Central memory CD4-positive, alpha-beta T cell (primary cell): ENCODE measurements around the gene ATG16L2.
A peak's percentile ranks its signal among the peaks of the same experiment; 100 is the strongest.

Experiments used
- DNase-seq: peaks from one replicate; pipeline ENCODE4 v3.0.0; 2022
- total RNA-seq, 3 experiments: gene quantifications; one replicate each; lab custom pipeline; 2026; lab: John Stamatoyannopoulos, UW

ATG16L2 gene
- total RNA-seq, result 21.9 to 114 (median 67.7) reads per million in 3 experiments

GRCh38 chr11:72814286-72815109 lies at the start of gene ATG16L2:
Gene ATG16L2 (plus strand): TSS chr11:72814411. CDS start chr11:72814446, 35 bp downstream.
- peak; percentile 90 for DNase-seq

- DNase-seq, result no peak
Observed at GRCh38 chr11:72764503-72764902, 49.7 kb upstream of the ATG16L2 start.

GRCh38 chr11:72766152-72766902 lies 47.9 kb upstream of the ATG16L2 start:
- no peak for DNase-seq

GRCh38 chr11:72767203-72768062 lies 46.8 kb upstream of the ATG16L2 start:
- no peak for DNase-seq

- DNase-seq, result no peak
Observed at GRCh38 chr11:72768581-72768980, 45.6 kb upstream of the ATG16L2 start.

- no peak for DNase-seq
Observed at GRCh38 chr11:72769680-72770079, 44.5 kb upstream of the ATG16L2 start.

- no peak for DNase-seq
Observed at GRCh38 chr11:72770799-72771198, 43.4 kb upstream of the ATG16L2 start.

- no peak for DNase-seq
Observed at GRCh38 chr11:72771507-72771906, 42.7 kb upstream of the ATG16L2 start.

GRCh38 chr11:72772059-72772458 lies 42.2 kb upstream of the ATG16L2 start:
- DNase-seq, result no peak

- DNase-seq, result no peak
Observed at GRCh38 chr11:72773291-72773690, 40.9 kb upstream of the ATG16L2 start.

- no peak for DNase-seq
Observed at GRCh38 chr11:72773696-72774095, 40.5 kb upstream of the ATG16L2 start.

GRCh38 chr11:72774499-72774898 lies 39.7 kb upstream of the ATG16L2 start:
- DNase-seq, result no peak

GRCh38 chr11:72775288-72776110 lies 38.7 kb upstream of the ATG16L2 start:
- no peak for DNase-seq

- no peak for DNase-seq
Observed at GRCh38 chr11:72776117-72776843, 37.9 kb upstream of the ATG16L2 start.

- DNase-seq, result no peak
Observed at GRCh38 chr11:72776844-72777754, 37.1 kb upstream of the ATG16L2 start.

- no peak for DNase-seq
Observed at GRCh38 chr11:72777755-72778278, 36.4 kb upstream of the ATG16L2 start.

GRCh38 chr11:72778535-72779494 lies 35.4 kb upstream of the ATG16L2 start:
- no peak for DNase-seq

- DNase-seq, result no peak
Observed at GRCh38 chr11:72779495-72780128, 34.6 kb upstream of the ATG16L2 start.
